GM12891 (cell line): Measurements from ENCODE around the gene LRIG2.

Source experiments
- POLR2A ChIP-seq: IDR thresholded peaks from 2 replicates; pipeline ENCODE4 v1.6.1; 2011; ENCODE audit warnings: low read depth, low read length, control low read depth
- POLR2AphosphoS5 ChIP-seq: IDR thresholded peaks from 2 replicates; pipeline ENCODE4 v1.6.1; 2011; ENCODE audit warnings: low read depth, low read length, control low read depth
- POU2F2 ChIP-seq: IDR thresholded peaks from 2 replicates; pipeline ENCODE4 v1.6.1; 2011; ENCODE audit warnings: low read depth, mild to moderate bottlenecking, control low read depth, low read length, moderate library complexity
- SPI1 ChIP-seq: IDR thresholded peaks from 2 replicates; pipeline ENCODE4 v1.6.1; 2011; ENCODE audit warnings: low read depth, low read length, control low read depth
- TAF1 ChIP-seq: IDR thresholded peaks from 2 replicates; pipeline ENCODE4 v1.6.1; 2011; ENCODE audit warnings: low read depth, low read length, control low read depth

DNA sequence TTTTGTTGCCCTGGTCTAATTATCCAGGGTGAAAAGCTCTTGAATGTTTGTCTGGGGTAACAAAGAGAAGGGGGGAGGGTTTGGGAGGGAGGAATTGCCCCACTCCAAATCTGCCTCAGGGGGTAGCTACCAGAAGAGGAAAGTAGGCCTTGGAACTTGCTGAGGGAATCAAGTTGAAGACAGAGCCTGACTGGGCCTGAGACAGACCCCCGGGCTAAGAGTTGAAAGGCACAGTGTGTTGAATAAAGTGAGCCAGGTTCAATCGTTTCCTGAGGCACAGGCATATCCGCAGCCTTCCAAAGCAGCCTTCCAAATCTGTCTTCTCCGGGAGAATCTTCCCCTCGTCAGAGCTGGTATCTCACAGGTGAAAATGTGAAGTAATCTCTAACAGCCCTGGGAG is 96.6 kb downstream of the LRIG2 start:
- no peak for TF ChIP-seq POLR2A
- no peak for TF ChIP-seq POLR2AphosphoS5
- TF ChIP-seq TAF1, result no peak
- no peak for TF ChIP-seq SPI1
- no peak for TF ChIP-seq POU2F2
